H54 (cell line): ENCODE results near the gene DRC7.
"Not testable (repeated sequence)": the region's sequence is repeated elsewhere in the genome, so short reads cannot be mapped to it uniquely, and the experiment has no call there.

Experiments
- DNase-seq: peaks from one replicate; pipeline ENCODE4 v3.0.0; 2011; ENCODE audit warnings: low spot score, mixed read lengths; ENCODE audit not compliant: insufficient read length
- FAIRE-seq: peaks from 3 replicates; lab custom pipeline; 2011; peaks lifted over from hg19 to GRCh38; lab: Jason Lieb, UNC
- POLR2A ChIP-seq: IDR thresholded peaks from 2 replicates; pipeline ENCODE4 v1.6.1; 2011; ENCODE audit warnings: low read depth, mild to moderate bottlenecking, low read length

Gene DRC7

DNA sequence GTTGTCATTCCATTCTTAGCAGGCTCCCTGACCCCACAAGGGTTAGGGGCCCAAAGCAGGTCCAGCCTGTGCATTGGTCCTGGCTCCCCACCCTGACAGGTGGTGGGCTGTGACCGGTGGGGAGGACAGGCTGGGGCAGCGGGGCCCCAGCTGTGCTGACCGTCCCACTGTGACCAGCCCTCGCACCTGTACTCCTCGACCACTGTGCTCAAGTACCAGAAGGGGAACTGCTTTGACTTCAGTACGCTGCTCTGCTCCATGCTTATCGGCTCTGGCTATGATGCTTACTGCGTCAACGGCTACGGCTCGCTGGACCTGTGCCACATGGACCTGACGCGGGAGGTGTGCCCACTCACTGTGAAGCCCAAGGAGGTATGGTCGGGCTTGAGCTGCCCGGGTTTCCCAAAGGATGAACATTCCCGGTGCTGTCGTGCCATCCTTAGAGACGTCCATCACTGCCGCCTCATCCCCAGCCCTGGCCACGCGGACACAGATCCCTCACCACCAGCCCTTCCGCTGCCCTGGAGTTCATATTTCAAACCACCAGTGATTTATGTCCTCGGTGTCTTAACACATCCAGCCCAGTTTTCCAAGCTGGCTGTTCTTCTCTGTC, 7.3 kb downstream of the DRC7 start:
- FAIRE-seq (no peak), DNase-seq (no peak)
- no peak for TF ChIP-seq POLR2A

DNA sequence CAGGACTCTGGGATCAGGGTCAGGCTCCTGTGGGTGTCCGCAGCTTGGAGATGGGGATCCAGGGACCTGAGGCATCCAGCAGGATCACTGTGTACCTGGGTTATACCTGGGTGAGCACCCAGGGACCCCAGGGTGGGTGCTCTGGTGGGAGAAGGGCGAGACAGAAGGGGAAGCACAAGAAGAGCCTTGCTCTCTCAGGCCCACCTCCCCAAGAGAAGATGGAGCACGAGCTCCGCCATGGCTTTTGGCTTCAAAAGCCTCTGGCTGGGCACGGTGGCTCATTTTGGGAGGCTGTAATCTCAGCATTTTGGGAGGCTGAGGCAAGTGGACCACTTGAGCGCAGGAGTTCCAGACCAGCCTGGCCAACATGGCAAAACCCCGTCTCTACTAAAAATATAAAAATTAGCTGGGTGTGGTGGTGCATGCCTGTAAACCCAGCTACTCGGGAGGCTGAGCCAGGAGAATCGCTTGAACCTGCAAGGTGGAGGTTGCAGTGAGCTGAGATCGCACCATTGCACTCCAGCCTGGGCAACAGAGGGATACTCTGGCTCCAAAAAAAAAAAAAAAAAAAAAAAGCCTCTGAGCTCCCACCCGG, 8.9 kb downstream of the DRC7 start:
- no peak for FAIRE-seq
- DNase-seq = no peak
- no peak for TF ChIP-seq POLR2A

DNA sequence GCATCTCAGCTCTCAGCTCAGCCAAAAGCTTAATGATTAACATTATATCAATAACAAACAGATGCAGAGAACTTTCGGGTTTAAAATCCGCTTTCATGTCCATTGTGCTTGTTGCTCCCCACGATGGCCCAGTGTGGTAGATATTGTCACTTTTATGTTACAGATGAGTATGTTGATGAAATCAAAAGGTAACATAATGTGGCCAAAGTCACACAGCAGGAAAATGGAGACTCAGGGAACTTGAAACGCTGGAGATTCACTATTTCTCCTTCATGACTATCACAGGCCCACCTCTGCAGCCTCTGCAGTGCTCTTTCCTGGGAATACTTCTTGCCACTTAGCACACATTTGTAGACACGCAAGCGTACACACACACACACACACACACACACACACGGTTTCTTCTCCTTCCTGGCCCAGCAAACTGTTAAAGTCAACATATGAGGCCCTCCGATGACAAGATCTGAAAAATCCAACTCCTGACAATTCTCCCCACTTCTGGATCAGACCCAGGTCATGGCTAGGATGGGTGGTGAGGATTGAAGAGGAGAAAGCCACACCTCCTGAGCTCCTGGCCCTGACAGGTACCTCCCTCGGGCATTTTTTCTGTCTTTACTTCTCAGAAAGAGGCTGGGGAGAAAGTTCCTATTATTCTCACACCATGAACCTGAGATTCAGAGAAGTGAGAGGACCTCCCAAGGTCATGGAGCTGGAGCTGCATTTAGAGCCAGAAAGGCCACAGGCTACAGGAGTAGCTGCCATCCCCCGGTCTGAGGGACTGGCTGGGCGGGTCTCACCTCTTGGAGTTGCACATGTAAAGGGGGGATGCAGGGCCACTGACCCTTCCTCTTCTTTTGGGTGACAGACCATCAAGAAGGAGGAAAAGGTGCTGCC, 9.7 kb downstream of the DRC7 start:
- TF ChIP-seq POLR2A = no peak
- FAIRE-seq (no peak), DNase-seq (no peak)

DNA sequence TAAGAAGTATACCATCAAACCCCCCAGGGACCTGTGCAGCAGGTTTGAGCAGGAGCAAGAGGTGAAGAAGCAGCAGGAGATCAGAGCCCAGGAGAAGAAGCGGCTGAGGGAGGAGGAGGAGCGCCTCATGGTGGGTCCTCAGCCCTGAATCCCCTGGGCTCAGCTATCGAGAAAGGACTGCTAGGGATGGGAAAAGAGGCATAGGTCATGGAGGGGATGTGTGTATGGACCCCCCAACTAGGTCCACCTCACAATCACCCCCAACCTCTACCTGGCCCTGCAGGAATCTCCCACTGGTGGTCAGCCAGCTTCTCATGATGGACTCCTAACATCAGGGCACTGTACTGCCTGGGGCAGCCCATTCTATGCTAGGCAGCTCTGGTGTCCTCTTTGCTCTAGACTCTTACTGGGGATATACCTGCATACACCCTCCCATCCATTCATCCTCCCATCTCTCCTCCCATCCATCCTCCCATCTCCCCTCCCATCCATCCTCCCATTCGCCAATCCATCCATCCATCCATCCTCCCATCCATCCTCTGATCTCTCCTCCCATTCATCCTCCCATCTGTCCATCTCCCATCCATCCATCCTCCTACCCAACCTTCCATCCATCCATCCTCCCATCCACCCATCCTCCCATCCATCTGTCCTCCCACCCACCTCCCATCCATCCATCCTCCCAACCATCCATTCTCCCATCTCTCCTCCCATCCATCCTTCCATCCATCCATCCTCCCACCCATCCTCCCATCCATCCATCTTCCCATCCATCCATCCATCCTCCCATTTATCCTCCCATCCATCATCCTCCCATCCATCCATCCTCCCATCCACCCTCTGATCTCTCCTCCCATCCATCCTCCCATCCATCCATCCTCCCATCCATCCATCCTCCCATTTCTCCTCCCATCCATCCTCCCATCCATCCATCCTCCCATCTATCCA, 10.6 kb downstream of the DRC7 start:
- no peak for DNase-seq
- no peak for TF ChIP-seq POLR2A
- no peak for FAIRE-seq

DNA sequence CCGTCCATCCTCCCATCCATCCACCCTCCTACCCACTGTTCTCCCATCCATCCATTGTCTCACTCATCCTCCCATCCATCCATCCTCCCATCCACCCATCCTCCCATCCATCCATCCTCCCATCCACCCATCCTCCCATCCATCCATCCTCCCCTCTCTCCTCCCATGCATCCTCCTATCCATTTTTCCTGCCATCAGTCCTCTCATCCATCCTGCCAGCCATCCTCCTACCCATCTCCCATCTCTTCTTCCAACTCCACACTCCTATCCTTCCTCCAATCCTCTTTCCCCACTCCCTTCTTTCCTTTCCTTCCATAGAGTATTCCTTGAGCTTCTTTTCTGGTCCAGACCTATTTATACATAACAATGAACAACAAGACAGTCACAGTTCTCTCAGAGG, 12.1 kb downstream of the DRC7 start:
- FAIRE-seq (no peak), DNase-seq (no peak)
- TF ChIP-seq POLR2A = no peak

DNA sequence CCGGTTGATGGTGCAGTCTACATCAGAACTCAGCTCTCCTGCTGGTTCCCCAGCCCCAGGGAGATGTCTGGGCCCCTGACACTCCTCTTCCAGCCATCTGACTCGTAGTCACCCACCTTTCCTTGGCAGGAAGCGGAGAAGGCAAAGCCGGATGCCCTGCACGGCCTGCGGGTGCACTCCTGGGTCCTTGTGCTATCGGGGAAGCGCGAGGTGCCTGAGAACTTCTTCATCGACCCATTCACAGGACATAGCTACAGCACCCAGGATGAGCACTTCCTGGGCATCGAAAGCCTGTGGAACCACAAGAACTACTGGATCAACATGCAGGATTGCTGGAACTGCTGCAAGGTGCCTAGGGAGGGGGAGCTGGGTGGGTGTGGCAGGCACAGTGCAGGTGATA, 12.7 kb downstream of the DRC7 start:
- FAIRE-seq (no peak), DNase-seq (no peak)
- TF ChIP-seq POLR2A = no peak

DNA sequence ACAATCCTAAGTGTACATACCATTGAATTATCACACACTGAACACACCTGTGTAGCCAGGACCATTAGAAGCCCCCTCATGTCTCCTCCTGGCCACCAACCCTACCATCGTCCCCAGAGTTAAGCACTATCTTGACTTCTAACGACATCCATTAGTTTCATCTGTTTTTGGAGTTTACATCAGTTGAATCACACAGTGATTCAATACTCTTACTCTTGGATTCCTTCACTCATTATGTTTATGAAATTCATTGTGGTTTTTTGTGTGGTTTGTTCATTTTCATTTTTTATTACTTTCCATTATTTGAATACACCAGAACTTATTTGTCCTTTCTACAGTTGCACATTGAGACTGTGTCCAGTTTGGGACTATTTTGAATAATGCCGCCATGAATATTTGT, 13.6 kb downstream of the DRC7 start:
- DNase-seq = no peak
- TF ChIP-seq POLR2A = no peak
- no peak for FAIRE-seq

DNA sequence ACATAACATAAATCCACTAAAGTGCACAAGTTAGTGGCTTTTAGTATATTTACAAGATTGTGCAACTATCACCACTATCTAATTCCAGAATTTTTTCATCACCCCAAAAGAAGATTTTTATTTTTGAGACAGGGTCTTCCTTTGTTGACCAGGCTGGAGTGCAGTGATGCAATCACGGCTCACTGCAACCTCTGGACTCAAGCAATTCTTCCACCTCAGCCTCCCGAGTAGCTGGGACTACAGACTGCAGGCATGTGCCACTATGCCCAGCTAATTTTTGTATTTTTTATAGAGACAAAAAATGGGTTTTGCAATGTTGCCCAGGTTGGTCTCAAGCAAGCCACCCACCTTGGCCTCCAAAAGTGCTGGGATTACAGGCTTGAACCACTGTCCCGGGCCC, 15.1 kb downstream of the DRC7 start:
- DNase-seq = no peak
- FAIRE-seq = no peak
- no peak for TF ChIP-seq POLR2A

DNA sequence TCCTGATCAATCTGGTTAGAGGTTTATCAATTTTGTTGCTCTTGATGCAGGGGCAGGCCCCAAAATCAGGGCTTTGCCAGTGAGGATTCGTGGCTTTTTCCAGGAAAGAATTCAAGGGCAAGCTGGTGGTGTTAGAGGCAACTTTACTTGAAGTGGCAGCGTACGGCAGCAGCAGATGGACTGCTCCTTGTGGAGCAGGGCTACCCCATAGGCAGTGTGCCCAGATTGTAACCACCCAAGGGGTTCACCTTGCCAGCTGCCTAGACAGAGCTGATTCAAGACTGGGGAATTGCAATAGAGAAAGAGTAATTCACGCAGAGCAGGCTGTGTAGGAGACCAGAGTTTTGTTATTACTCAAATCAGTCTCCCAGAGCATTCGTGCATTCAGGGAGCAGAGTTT, 16.7 kb downstream of the DRC7 start:
- no peak for TF ChIP-seq POLR2A
- DNase-seq (no peak), FAIRE-seq (no peak)

DNA sequence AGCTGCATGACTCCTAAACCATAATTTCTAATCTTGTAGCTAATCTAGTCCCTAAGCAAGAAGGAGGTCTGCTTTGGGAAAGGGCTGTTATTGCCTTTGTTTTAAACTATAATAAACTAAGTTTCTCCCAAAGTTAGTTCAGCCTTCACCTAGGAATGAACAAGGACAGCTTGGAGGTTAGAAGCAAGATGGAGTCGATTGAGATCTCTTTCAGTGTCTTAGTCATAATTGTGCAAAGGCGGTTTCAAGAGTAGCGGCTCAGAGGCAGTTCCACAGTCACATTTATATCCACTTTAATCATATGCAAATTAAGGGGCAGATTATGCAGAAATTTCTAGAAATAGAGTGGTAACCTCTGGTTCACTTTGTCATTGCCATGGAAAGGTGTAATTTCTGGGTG, 17.4 kb downstream of the DRC7 start:
- FAIRE-seq (no peak), DNase-seq (no peak)
- TF ChIP-seq POLR2A = no peak

DNA sequence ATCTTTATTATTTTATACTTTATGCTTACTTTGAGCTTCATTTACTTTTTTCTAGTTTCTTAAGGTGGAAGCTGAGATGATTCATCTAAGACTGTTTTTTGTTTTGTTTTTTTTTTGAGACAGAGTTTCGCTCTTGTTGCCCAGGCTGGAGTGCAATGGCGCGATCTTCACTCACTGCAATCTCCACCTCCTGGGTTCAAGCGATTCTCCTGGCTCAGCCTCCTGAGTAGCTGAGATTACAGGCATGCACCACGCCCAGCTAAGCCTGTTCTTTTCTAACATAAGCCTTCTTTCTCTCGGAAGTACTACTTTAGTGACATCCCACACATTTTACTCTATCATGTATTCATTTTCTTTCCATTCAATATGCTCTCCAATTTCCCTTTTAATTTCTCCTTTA, 18.0 kb downstream of the DRC7 start:
- FAIRE-seq = not testable (repeated sequence)

DNA sequence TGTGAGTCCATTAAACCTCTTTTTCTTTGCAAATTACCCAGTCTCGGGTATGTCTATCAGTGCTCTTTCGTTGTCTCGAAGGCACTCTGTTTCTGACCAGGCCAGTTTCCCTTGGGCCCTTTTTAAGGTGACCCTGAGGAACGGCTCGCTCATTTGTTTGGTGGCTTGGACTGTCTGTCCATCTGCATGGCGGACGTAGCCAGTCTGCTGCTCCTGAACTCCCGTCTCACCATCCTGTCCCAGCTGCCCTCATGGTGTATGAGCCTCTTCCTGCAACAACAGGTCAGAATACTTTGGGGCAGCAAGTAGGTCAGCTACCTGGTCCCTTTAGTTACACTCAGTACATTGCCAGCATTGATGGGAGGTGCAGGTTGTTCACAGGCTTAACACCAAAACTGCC, 19.0 kb downstream of the DRC7 start:
- FAIRE-seq (no peak), DNase-seq (no peak)
- no peak for TF ChIP-seq POLR2A

More for the DNA sequence above, 18.0 kb downstream of the DRC7 start:
- not testable (repeated sequence) for DNase-seq

DNA sequence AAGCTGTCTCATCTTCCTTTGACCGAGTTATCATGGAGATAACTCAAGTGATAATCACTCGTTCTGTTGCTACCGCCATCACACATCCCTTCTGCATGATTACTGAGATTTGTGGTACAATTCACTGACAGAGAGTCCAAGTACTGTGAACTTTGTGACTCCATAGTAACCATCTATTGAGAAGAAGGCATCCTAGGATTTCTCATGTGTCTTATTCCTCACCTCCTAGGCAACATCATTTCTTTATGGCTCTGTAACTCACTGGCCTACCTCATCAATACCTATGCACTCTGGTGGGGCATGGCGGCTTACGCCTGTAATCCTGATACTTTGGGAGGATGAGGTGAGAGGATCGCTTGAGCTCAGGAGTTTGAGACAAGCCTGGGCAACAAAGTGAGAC, 19.4 kb downstream of the DRC7 start:
- FAIRE-seq = no peak
- TF ChIP-seq POLR2A = no peak
- no peak for DNase-seq
